GM18508 (cell line): ENCODE data around the gene MYRIP.
"Not testable (repeated sequence)": the region's sequence is repeated elsewhere in the genome, so short reads cannot be mapped to it uniquely, and the experiment has no call there.

Experiments used
- ATAC-seq: cut with Tn5 transposase; IDR thresholded peaks from one replicate; pipeline ENCODE4 v1.9.1; 2021; ENCODE audit warnings: moderate number of reproducible peaks; ENCODE audit not compliant: insufficient read depth, unreplicated experiment

The MYRIP gene

GRCh38 chr3:40254491-40254890 is 445.1 kb downstream of the MYRIP start:
- no peak for ATAC-seq

GRCh38 chr3:40254891-40255290 is 445.5 kb downstream of the MYRIP start:
- no peak for ATAC-seq

GRCh38 chr3:40255532-40255931 is 446.1 kb downstream of the MYRIP start:
- no peak for ATAC-seq

GRCh38 chr3:40258064-40258463 is 448.7 kb downstream of the MYRIP start:
- ATAC-seq = no peak

- ATAC-seq = no peak
These were observed 449.1 kb downstream of the MYRIP start for GRCh38 chr3:40258555-40258954.

- ATAC-seq = no peak
These were observed 452.9 kb downstream of the MYRIP start for GRCh38 chr3:40262331-40262730.

GRCh38 chr3:40264451-40264850 is 455.0 kb downstream of the MYRIP start:
- no peak for ATAC-seq

- no peak for ATAC-seq
These were observed 455.8 kb downstream of the MYRIP start for GRCh38 chr3:40265181-40265580.

GRCh38 chr3:40267937-40268724 is 458.7 kb downstream of the MYRIP start:
- no peak for ATAC-seq

GRCh38 chr3:40268802-40269524 is 459.6 kb downstream of the MYRIP start:
- ATAC-seq = no peak

- no peak for ATAC-seq
These were observed 469.4 kb downstream of the MYRIP start for GRCh38 chr3:40278791-40279190.

- no peak for ATAC-seq
These were observed 472.6 kb downstream of the MYRIP start for GRCh38 chr3:40281995-40282394.

GRCh38 chr3:40283057-40283456 is 473.6 kb downstream of the MYRIP start:
- ATAC-seq = not testable (repeated sequence)

GRCh38 chr3:40287248-40287647 is 477.8 kb downstream of the MYRIP start:
- no peak for ATAC-seq

GRCh38 chr3:40290396-40290795 is 481.0 kb downstream of the MYRIP start:
- no peak for ATAC-seq

- ATAC-seq = no peak
These were observed 482.1 kb downstream of the MYRIP start for GRCh38 chr3:40291471-40291870.

- no peak for ATAC-seq
These were observed 483.4 kb downstream of the MYRIP start for GRCh38 chr3:40292637-40293349.

- ATAC-seq = no peak
These were observed 485.0 kb downstream of the MYRIP start for GRCh38 chr3:40294434-40294833.

- ATAC-seq = no peak
These were observed 488.7 kb downstream of the MYRIP start for GRCh38 chr3:40298075-40298474.

GRCh38 chr3:40299130-40299720 is 489.8 kb downstream of the MYRIP start:
- no peak for ATAC-seq
